G401 (cell line): ENCODE data around the gene PAIP1. TPM values are rescaled to one million over a fixed set of nuclear protein-coding genes. Genes with fewer than 3 reads are reported as not detected.

Source experiments
- total RNA-seq: library from RNA; depleted of rRNA; stranded (reverse); fragments of >200 nt; shearing (Covaris generic); gene quantifications from 2 replicates; pipeline ENCODE4 v1.2.3, GENCODE V29; 2014; rRNA removed

Gene PAIP1
- total RNA-seq, 1 experiment from 2014 or later = 135 TPM

Other genes with a start within 250 kb of the PAIP1 start
- gene HMGCS1, start 243.7 kb downstream of the PAIP1 start, total RNA-seq = 26.0 and 47.1 TPM in 2 replicates
- gene CCL28, start 144.7 kb downstream of the PAIP1 start, total RNA-seq = not detected in 2 replicates
- gene TMEM267, start 73.2 kb downstream of the PAIP1 start, total RNA-seq = 8.3 and 10.5 TPM in 2 replicates
- 6.8 and 14.1 TPM in 2 replicates for gene C5orf34, start 41.9 kb downstream of the PAIP1 start, total RNA-seq
- 13.4 and 18.1 TPM in 2 replicates for gene NNT, start 46.1 kb upstream of the PAIP1 start, total RNA-seq